ENCODE measurements around the gene DPRX. TPM values are rescaled to one million over a fixed set of nuclear protein-coding genes. Genes with fewer than 3 reads are reported as not detected.

DPRX gene
- total RNA-seq, 1 experiment from 2014 or later: not detected

DNA sequence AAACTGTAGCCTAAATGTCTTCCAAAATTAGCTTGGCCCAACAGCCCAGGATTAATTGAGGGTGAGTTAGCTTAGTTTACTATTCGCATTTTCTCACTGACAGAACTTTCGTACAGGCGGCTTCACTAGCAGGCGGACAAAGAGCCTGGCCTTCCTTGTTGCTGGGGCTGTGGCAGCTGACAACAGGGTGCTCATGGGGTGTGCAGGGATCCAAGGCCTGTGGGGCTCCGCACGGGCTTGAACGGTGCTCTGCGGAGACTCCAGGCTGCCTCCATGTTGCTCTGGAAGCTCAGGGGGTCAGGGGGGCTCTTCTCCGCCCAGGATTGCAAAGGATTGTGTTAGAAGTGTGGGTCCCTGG is 36.3 kb upstream of the DPRX start:
- TF ChIP-seq, protein P1, sequence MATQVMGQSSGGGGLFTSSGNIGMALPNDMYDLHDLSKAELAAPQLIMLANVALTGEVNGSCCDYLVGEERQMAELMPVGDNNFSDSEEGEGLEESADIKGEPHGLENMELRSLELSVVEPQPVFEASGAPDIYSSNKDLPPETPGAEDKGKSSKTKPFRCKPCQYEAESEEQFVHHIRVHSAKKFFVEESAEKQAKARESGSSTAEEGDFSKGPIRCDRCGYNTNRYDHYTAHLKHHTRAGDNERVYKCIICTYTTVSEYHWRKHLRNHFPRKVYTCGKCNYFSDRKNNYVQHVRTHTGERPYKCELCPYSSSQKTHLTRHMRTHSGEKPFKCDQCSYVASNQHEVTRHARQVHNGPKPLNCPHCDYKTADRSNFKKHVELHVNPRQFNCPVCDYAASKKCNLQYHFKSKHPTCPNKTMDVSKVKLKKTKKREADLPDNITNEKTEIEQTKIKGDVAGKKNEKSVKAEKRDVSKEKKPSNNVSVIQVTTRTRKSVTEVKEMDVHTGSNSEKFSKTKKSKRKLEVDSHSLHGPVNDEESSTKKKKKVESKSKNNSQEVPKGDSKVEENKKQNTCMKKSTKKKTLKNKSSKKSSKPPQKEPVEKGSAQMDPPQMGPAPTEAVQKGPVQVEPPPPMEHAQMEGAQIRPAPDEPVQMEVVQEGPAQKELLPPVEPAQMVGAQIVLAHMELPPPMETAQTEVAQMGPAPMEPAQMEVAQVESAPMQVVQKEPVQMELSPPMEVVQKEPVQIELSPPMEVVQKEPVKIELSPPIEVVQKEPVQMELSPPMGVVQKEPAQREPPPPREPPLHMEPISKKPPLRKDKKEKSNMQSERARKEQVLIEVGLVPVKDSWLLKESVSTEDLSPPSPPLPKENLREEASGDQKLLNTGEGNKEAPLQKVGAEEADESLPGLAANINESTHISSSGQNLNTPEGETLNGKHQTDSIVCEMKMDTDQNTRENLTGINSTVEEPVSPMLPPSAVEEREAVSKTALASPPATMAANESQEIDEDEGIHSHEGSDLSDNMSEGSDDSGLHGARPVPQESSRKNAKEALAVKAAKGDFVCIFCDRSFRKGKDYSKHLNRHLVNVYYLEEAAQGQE (IDR thresholded peaks at IDR 0.05; ENCODE audit: insufficient read depth in 1 of 2, low read depth in 2 of 2, low read length in 1 of 2): no peak
- TF ChIP-seq SIN3A (IDR thresholded peaks at IDR 0.05; ENCODE audit: borderline replicate concordance, insufficient read depth, low read depth, low read length): no peak
- no peak for TF ChIP-seq TCF7L2 (IDR thresholded peaks at IDR 0.05; ENCODE audit: low read depth, low read length)
- TF ChIP-seq, protein P2, sequence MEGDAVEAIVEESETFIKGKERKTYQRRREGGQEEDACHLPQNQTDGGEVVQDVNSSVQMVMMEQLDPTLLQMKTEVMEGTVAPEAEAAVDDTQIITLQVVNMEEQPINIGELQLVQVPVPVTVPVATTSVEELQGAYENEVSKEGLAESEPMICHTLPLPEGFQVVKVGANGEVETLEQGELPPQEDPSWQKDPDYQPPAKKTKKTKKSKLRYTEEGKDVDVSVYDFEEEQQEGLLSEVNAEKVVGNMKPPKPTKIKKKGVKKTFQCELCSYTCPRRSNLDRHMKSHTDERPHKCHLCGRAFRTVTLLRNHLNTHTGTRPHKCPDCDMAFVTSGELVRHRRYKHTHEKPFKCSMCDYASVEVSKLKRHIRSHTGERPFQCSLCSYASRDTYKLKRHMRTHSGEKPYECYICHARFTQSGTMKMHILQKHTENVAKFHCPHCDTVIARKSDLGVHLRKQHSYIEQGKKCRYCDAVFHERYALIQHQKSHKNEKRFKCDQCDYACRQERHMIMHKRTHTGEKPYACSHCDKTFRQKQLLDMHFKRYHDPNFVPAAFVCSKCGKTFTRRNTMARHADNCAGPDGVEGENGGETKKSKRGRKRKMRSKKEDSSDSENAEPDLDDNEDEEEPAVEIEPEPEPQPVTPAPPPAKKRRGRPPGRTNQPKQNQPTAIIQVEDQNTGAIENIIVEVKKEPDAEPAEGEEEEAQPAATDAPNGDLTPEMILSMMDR (IDR thresholded peaks at IDR 0.05): no peak
- TF ChIP-seq POLR2AphosphoS5 (IDR thresholded peaks at IDR 0.05; ENCODE audit: low read depth, low read length): no peak
- Histone ChIP-seq H3K9me3 (ENCODE audit: control insufficient read depth, insufficient read depth, low read depth, low read length) (no peaks in the 10 kb centered on the region), H3K36me3 (ENCODE audit: control insufficient read depth, insufficient read depth, low read length) (no peaks in the 10 kb centered on the region), H3K27me3 (ENCODE audit: control insufficient read depth, insufficient read depth, low read length) (no peaks in the 10 kb centered on the region), H3K27ac (ENCODE audit: low read length) (no peak overlapping the region), H3K4me1 (ENCODE audit: control insufficient read depth, insufficient read depth, low read length) (no peaks in the 10 kb centered on the region), H3K4me3 (ENCODE audit: low read depth in 2 of 2, low read length in 2 of 2) (no peak overlapping the region)
- ATAC-seq (no peak), DNase-seq (ENCODE audit: low read depth, low spot score) (no peak)
- POLR2A ChIA-PET: no interaction called here
- BruUV-seq (replicated peaks): no TSS peak
- in situ Hi-C loops (cut with HindIII; ENCODE audit: low pct_unique_long_range_greater_than_20kb, low sequenced_read_pairs): no loop called here
- intact Hi-C loops (cut with micrococcal nuclease; ENCODE audit: unreplicated experiment): loop anchor here (10.0 kb wide), 1 partner anchor 149 kb away; no protein-coding TSS in a partner anchor
- CTCF ChIA-PET: no interaction called here

DNA sequence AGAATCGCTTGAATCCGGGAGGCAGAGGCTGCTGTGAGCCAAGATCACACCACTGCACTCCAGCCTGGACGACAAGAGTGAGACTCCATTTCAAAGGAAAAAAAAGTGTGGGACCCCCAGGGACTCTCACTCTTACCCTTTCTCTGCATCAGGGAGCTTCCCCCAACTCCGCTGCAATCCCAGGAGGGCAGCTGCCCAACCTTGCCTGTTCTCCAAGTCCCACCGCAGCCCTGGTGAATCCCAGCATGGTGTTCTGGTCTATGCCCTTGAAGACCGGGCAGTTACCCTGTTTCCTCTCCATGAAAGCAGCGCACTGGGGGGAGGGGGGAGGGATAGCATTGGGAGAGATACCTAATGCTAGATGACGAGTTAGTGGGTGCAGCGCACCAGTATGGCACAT is 35.7 kb upstream of the DPRX start:
- ChIA-PET POLR2A (no interaction called here), CTCF (no interaction called here)
- Histone ChIP-seq H3K27ac (ENCODE audit: low read length) (no peak overlapping the region), H3K4me1 (ENCODE audit: control insufficient read depth, insufficient read depth, low read length) (no peaks in the 10 kb centered on the region), H3K36me3 (ENCODE audit: control insufficient read depth, insufficient read depth, low read length) (no peaks in the 10 kb centered on the region), H3K27me3 (ENCODE audit: control insufficient read depth, insufficient read depth, low read length) (no peaks in the 10 kb centered on the region), H3K4me3 (ENCODE audit: low read depth in 2 of 2, low read length in 2 of 2) (no peak overlapping the region), H3K9me3 (ENCODE audit: control insufficient read depth, insufficient read depth, low read depth, low read length) (no peaks in the 10 kb centered on the region)
- no peak for DNase-seq (ENCODE audit: low read depth, low spot score)
- intact Hi-C loops (cut with micrococcal nuclease; ENCODE audit: unreplicated experiment) (loop anchor here (10.0 kb wide), 1 partner anchor 149 kb away; no protein-coding TSS in a partner anchor), in situ Hi-C loops (cut with HindIII; ENCODE audit: low pct_unique_long_range_greater_than_20kb, low sequenced_read_pairs) (no loop called here)
- ATAC-seq: no peak
- BruUV-seq (replicated peaks): no TSS peak
- TF ChIP-seq POLR2AphosphoS5 (IDR thresholded peaks at IDR 0.05; ENCODE audit: low read depth, low read length): no peak
- TF ChIP-seq TCF7L2 (IDR thresholded peaks at IDR 0.05; ENCODE audit: low read depth, low read length): no peak
- TF ChIP-seq SIN3A (IDR thresholded peaks at IDR 0.05; ENCODE audit: borderline replicate concordance, insufficient read depth, low read depth, low read length): no peak
- TF ChIP-seq, protein P2 (IDR thresholded peaks at IDR 0.05): no peak
- TF ChIP-seq, protein P1 (IDR thresholded peaks at IDR 0.05; ENCODE audit: insufficient read depth in 1 of 2, low read depth in 2 of 2, low read length in 1 of 2): no peak

All from Panc1 (cell line).